CD4-positive, CD25-positive, alpha-beta regulatory T cell (primary cell): ENCODE data around the gene MAPKAPK2. TPM values are rescaled to one million over a fixed set of nuclear protein-coding genes. Genes with fewer than 3 reads are reported as not detected.
A peak's percentile ranks its signal among the peaks of the same experiment; 100 is the strongest.

ENCODE experiments used
- ATAC-seq, 2 donors: fragments of 150-1000 bp; cut with Tn5 transposase; one replicate each; pipeline ENCODE4 v1.10.0; 2021; ENCODE audit warnings: low read depth in 2 of 2, moderate number of reproducible peaks in 2 of 2, moderate library complexity in 1 of 2
- DNase-seq, 3 donors: peaks; one replicate each; pipeline versions ENCODE4 v3.0.0 to v3.0.0-alpha.2; 2012 to 2022; ENCODE audit warnings: mixed read lengths in 1 of 3
- H3K27ac ChIP-seq: one replicate; pipeline ENCODE4 v1.7.0; 2013; ENCODE audit warnings: mild to moderate bottlenecking, low read length; ENCODE audit not compliant: insufficient read depth, poor library complexity, severe bottlenecking
- H3K27me3 ChIP-seq: one replicate; pipeline ENCODE4 v1.7.0; 2013; ENCODE audit warnings: low read length; ENCODE audit not compliant: control insufficient read depth, insufficient read depth
- H3K36me3 ChIP-seq: one replicate; pipeline ENCODE4 v1.7.0; 2013; ENCODE audit warnings: mild to moderate bottlenecking, low read length, moderate library complexity; ENCODE audit not compliant: control insufficient read depth, insufficient read depth
- H3K4me1 ChIP-seq: 2 replicates; pipeline ENCODE4 v1.7.0; 2013; ENCODE audit warnings: mild to moderate bottlenecking, low read length; ENCODE audit not compliant: insufficient read depth, control insufficient read depth, poor library complexity, severe bottlenecking
- H3K4me3 ChIP-seq: one replicate; pipeline ENCODE4 v1.7.0; 2013; ENCODE audit warnings: low read depth, mild to moderate bottlenecking, low read length, moderate library complexity
- H3K9me3 ChIP-seq, 2 experiments: 1 replicate in 1 of 2; 2 replicates in 1 of 2; pipeline ENCODE4 v1.7.0; 2013; ENCODE audit warnings: low read length in 2 of 2, mild to moderate bottlenecking in 1 of 2, moderate library complexity in 1 of 2; ENCODE audit not compliant: control insufficient read depth in 2 of 2
- H3K27ac Mint-ChIP-seq, 3 donors: one replicate each; pipeline ENCODE4 v1.8.0; 2020 to 2022; ENCODE audit warnings: mild to moderate bottlenecking in 3 of 3, mixed read lengths in 3 of 3, moderate library complexity in 2 of 3
- H3K27me3 Mint-ChIP-seq: one replicate; pipeline ENCODE4 v1.8.0; 2022; ENCODE audit warnings: mild to moderate bottlenecking, mixed read lengths
- H3K36me3 Mint-ChIP-seq: one replicate; pipeline ENCODE4 v1.8.0; 2020; ENCODE audit warnings: mixed read lengths
- H3K4me1 Mint-ChIP-seq, 4 donors: one replicate each; pipeline ENCODE4 v1.8.0; 2020 to 2022; ENCODE audit warnings: mixed read lengths in 4 of 4, mild to moderate bottlenecking in 1 of 4
- H3K4me3 Mint-ChIP-seq, 4 donors: one replicate each; pipeline ENCODE4 v1.8.0; 2020 to 2022; ENCODE audit warnings: mild to moderate bottlenecking in 4 of 4, mixed read lengths in 4 of 4, moderate library complexity in 3 of 4
- H3K9me3 Mint-ChIP-seq, 7 donors: one replicate each; pipeline ENCODE4 v1.8.0; 2020 to 2022; ENCODE audit warnings: mixed read lengths in 7 of 7, mild to moderate bottlenecking in 3 of 7, moderate library complexity in 2 of 7
- polyA plus RNA-seq, 4 donors: library from polyadenylated mRNA; unstranded; fragments of 300-500 nt; fragmentation: Illumina TruSeq; gene quantifications; one replicate each; pipeline ENCODE4 v1.2.3, GENCODE V29; 2021
- total RNA-seq: library from RNA; stranded (reverse); gene quantifications from one replicate; pipeline ENCODE4 v1.2.3, GENCODE V29; 2022

Gene MAPKAPK2
- total and polyA plus RNA-seq, 5 donors from 2014 or later = 2.4 to 167 (median 3.2) TPM

- DNase-seq = no peak
- H3K36me3 Mint-ChIP-seq = no peaks in the 10 kb centered on the region
Observed at GRCh38 chr1:206742719-206743383, 58.1 kb downstream of the MAPKAPK2 start.

GRCh38 chr1:206744683-206745082 lies 60.0 kb downstream of the MAPKAPK2 start:
- Mint-ChIP-seq H3K9me3 (peaks cover 0 to 1% (median 0%) of the 10 kb centered on the region in 7 donors), H3K4me3 (peak overlapping the region in 1 of 4 donors; percentile 58), H3K4me1 (peaks cover 14 to 44% (median 29%) of the 10 kb centered on the region in 4 donors), H3K36me3 (no peaks in the 10 kb centered on the region), H3K27ac (peak overlapping the region in 1 of 3 donors; percentile 34), H3K27me3 (no peaks in the 10 kb centered on the region)
- DNase-seq = peak in 1 of 3 donors; percentile 41
- Histone ChIP-seq H3K4me1 (peaks cover 19% of the 10 kb centered on the region), H3K27ac (no peak overlapping the region), H3K9me3 (no peaks in the 10 kb centered on the region), H3K36me3 (no peaks in the 10 kb centered on the region), H3K27me3 (no peaks in the 10 kb centered on the region), H3K4me3 (no peak overlapping the region)
- peak; percentile 47 for ATAC-seq

More at GRCh38 chr1:206742719-206743383, 58.1 kb downstream of the MAPKAPK2 start:
- Mint-ChIP-seq H3K9me3 (peaks cover 0 to 1% (median 0%) of the 10 kb centered on the region in 7 donors), H3K27me3 (no peaks in the 10 kb centered on the region), H3K4me1 (peaks cover 18 to 63% (median 47%) of the 10 kb centered on the region in 4 donors), H3K4me3 (no peak overlapping the region), H3K27ac (peak overlapping the region; percentile 38 to 79 (median 77))
- ATAC-seq = peak in 1 of 2 donors; percentile 26
- Histone ChIP-seq H3K4me3 (no peak overlapping the region), H3K27me3 (no peaks in the 10 kb centered on the region), H3K36me3 (no peaks in the 10 kb centered on the region), H3K27ac (no peak overlapping the region), H3K4me1 (peaks cover 38% of the 10 kb centered on the region), H3K9me3 (no peaks in the 10 kb centered on the region)

GRCh38 chr1:206745301-206745700 lies 60.6 kb downstream of the MAPKAPK2 start:
- Mint-ChIP-seq H3K9me3 (peaks cover 0 to 1% (median 0%) of the 10 kb centered on the region in 7 donors), H3K36me3 (no peaks in the 10 kb centered on the region), H3K4me3 (no peak overlapping the region), H3K27me3 (no peaks in the 10 kb centered on the region), H3K27ac (peak overlapping the region in 1 of 3 donors; percentile 34), H3K4me1 (peaks cover 10 to 40% (median 25%) of the 10 kb centered on the region in 4 donors)
- Histone ChIP-seq H3K4me3 (no peak overlapping the region), H3K27ac (no peak overlapping the region), H3K9me3 (no peaks in the 10 kb centered on the region), H3K4me1 (peaks cover 13% of the 10 kb centered on the region), H3K27me3 (no peaks in the 10 kb centered on the region), H3K36me3 (no peaks in the 10 kb centered on the region)
- no peak for DNase-seq
- peak; percentile 31 to 48 for ATAC-seq

- no peak for ATAC-seq
- H3K27me3 Mint-ChIP-seq = no peaks in the 10 kb centered on the region
- DNase-seq = no peak
- peaks cover 11 to 23% (median 17%) of the 10 kb centered on the region in 4 donors for H3K4me1 Mint-ChIP-seq
- Histone ChIP-seq H3K27me3 (peaks cover 2% of the 10 kb centered on the region), H3K27ac (no peak overlapping the region), H3K4me1 (peaks cover 10% of the 10 kb centered on the region), H3K36me3 (no peaks in the 10 kb centered on the region), H3K4me3 (no peak overlapping the region), H3K9me3 (no peaks in the 10 kb centered on the region)
- peaks cover 0 to 1% (median 0%) of the 10 kb centered on the region in 7 donors for H3K9me3 Mint-ChIP-seq
- no peak overlapping the region for H3K27ac Mint-ChIP-seq
- H3K36me3 Mint-ChIP-seq = no peaks in the 10 kb centered on the region
- H3K4me3 Mint-ChIP-seq = no peak overlapping the region
Observed at GRCh38 chr1:206748348-206749030, 63.8 kb downstream of the MAPKAPK2 start.

- Mint-ChIP-seq H3K9me3 (peaks cover 0 to 1% (median 0%) of the 10 kb centered on the region in 7 donors), H3K27me3 (no peaks in the 10 kb centered on the region), H3K36me3 (peaks cover 3% of the 10 kb centered on the region), H3K4me1 (peaks cover 16 to 32% (median 22%) of the 10 kb centered on the region in 4 donors), H3K4me3 (peak overlapping the region in 1 of 4 donors; percentile 38), H3K27ac (no peak overlapping the region)
- no peak overlapping the region for H3K27ac ChIP-seq
- H3K27me3 ChIP-seq = peaks cover 2% of the 10 kb centered on the region
- H3K4me3 ChIP-seq = no peak overlapping the region
- H3K36me3 ChIP-seq = no peaks in the 10 kb centered on the region
- no peak for DNase-seq
- peaks cover 13% of the 10 kb centered on the region for H3K4me1 ChIP-seq
- no peak for ATAC-seq
- H3K9me3 ChIP-seq = no peaks in the 10 kb centered on the region
Observed at GRCh38 chr1:206751891-206752290, 67.2 kb downstream of the MAPKAPK2 start.

GRCh38 chr1:206752481-206752880 lies 67.8 kb downstream of the MAPKAPK2 start:
- peaks cover 0 to 1% (median 0%) of the 10 kb centered on the region in 7 donors for H3K9me3 Mint-ChIP-seq
- no peaks in the 10 kb centered on the region for H3K27me3 Mint-ChIP-seq
- H3K4me1 ChIP-seq = peaks cover 19% of the 10 kb centered on the region
- peaks cover 16 to 34% (median 21%) of the 10 kb centered on the region in 4 donors for H3K4me1 Mint-ChIP-seq
- H3K27ac ChIP-seq = no peak overlapping the region
- no peak overlapping the region for H3K4me3 Mint-ChIP-seq
- no peak for ATAC-seq
- no peak overlapping the region for H3K27ac Mint-ChIP-seq
- H3K36me3 ChIP-seq = no peaks in the 10 kb centered on the region
- no peak overlapping the region for H3K4me3 ChIP-seq
- no peak for DNase-seq
- no peaks in the 10 kb centered on the region for H3K9me3 ChIP-seq
- H3K27me3 ChIP-seq = peaks cover 2% of the 10 kb centered on the region
- peaks cover 3% of the 10 kb centered on the region for H3K36me3 Mint-ChIP-seq

- H3K4me3 Mint-ChIP-seq = peak overlapping the region in 1 of 4 donors; percentile 19
- H3K36me3 Mint-ChIP-seq = peaks cover 3% of the 10 kb centered on the region
- Histone ChIP-seq H3K9me3 (no peaks in the 10 kb centered on the region), H3K27ac (no peak overlapping the region), H3K36me3 (no peaks in the 10 kb centered on the region), H3K4me3 (no peak overlapping the region), H3K4me1 (peaks cover 26% of the 10 kb centered on the region), H3K27me3 (peaks cover 2% of the 10 kb centered on the region)
- no peak for DNase-seq
- H3K9me3 Mint-ChIP-seq = peaks cover 0 to 1% (median 0%) of the 10 kb centered on the region in 7 donors
- H3K27me3 Mint-ChIP-seq = no peaks in the 10 kb centered on the region
- H3K27ac Mint-ChIP-seq = no peak overlapping the region
- ATAC-seq = no peak
- peaks cover 16 to 34% (median 21%) of the 10 kb centered on the region in 4 donors for H3K4me1 Mint-ChIP-seq
Observed at GRCh38 chr1:206753141-206753540, 68.4 kb downstream of the MAPKAPK2 start.
